K562 (cell line): ENCODE data around the gene ICA1L. TPM values are rescaled to one million over a fixed set of nuclear protein-coding genes. Genes with fewer than 3 reads are reported as not detected.

Source experiments
- ATAC-seq: fragments of 200-7000 bp; cut with Tn5 transposase; 3 replicates; pipeline ENCODE4 v1.9.1; 2020; ENCODE audit warnings: moderate library complexity
- BruUV-seq: library from RNA; stranded (reverse); fragments of 400-500 nt; replicated peaks from 2 replicates; lab custom pipeline; 2021; lab: Mats Ljungman, UMichigan
- CTCF ChIA-PET: fragments of 300-600 bp; formaldehyde crosslinking; extraction: SDS; loops from one replicate; lab custom pipeline; 2021; ENCODE audit warnings: low intra/inter-chr PET ratio; lab: Yijun Ruan, JAX
- POLR2A ChIA-PET: fragments of 300-600, 350-650 bp; sonication (Branson Sonifier 250); formaldehyde crosslinking; extraction: SDS; loops from one replicate; lab custom pipeline; 2021; ENCODE audit warnings: antibody characterized with exemption, inconsistent platforms; lab: Yijun Ruan, JAX
- DNase-seq, 4 experiments: peaks; one replicate each; pipeline versions ENCODE4 v3.0.0 to v3.0.0-alpha.2; 2011 to 2018; ENCODE audit warnings: low spot score in 3 of 4, mixed read lengths in 3 of 4; ENCODE audit errors: extremely low read depth in 1 of 4
- FAIRE-seq: peaks from 2 replicates; lab custom pipeline; 2011; peaks lifted over from hg19 to GRCh38; lab: Jason Lieb, UNC
- H2AFZ ChIP-seq: 2 replicates; pipeline ENCODE4 v1.6.0; 2011; ENCODE audit warnings: low read depth, low read length, control low read depth, inconsistent platforms
- H3K27ac ChIP-seq: fragments of 200-600 bp; 3 replicates; pipeline ENCODE4 v1.8.0; 2011; ENCODE audit warnings: low read depth, mild to moderate bottlenecking, control low read depth, inconsistent platforms, low read length, moderate library complexity, mixed read lengths; ENCODE audit errors: extremely low read depth
- H3K27me3 ChIP-seq, 2 experiments: fragments of 300-600 bp in 1 of 2; 2 replicates in 1 of 2; 3 replicates in 1 of 2; pipeline versions ENCODE4 v1.6.0 to v1.8.0; 2011; ENCODE audit warnings: inconsistent platforms in 2 of 2, low read length in 2 of 2, mild to moderate bottlenecking in 1 of 2, mixed read lengths in 1 of 2, moderate library complexity in 1 of 2; ENCODE audit not compliant: control insufficient read depth in 2 of 2, insufficient read depth in 2 of 2
- H3K36me3 ChIP-seq: fragments of 300-600 bp; 3 replicates; pipeline ENCODE4 v1.8.0; 2011; ENCODE audit warnings: mild to moderate bottlenecking, low read length, inconsistent platforms; ENCODE audit not compliant: control insufficient read depth, insufficient read depth
- H3K4me1 ChIP-seq, 2 experiments: fragments of 200-600 bp in 1 of 2; replicated peaks in 1 of 2; 2 replicates in 1 of 2; 3 replicates in 1 of 2; pipeline versions ENCODE4 v1.5.1 to v1.8.0; 2011; ENCODE audit warnings: inconsistent platforms in 2 of 2, low read length in 2 of 2, mild to moderate bottlenecking in 1 of 2, mixed read lengths in 1 of 2, moderate library complexity in 1 of 2; ENCODE audit not compliant: control insufficient read depth in 2 of 2, insufficient read depth in 2 of 2
- H3K4me2 ChIP-seq: 2 replicates; pipeline ENCODE4 v1.6.1; 2011; ENCODE audit warnings: low read length, control low read depth, inconsistent platforms, mixed read lengths; ENCODE audit not compliant: insufficient read depth
- H3K4me3 ChIP-seq: fragments of 200-600 bp; sonication (generic), shearing (Covaris generic); 2 replicates; pipeline ENCODE4 v1.5.1; 2016; ENCODE audit warnings: control low read depth, inconsistent platforms
- H3K79me2 ChIP-seq: fragments of 200-600 bp; 3 replicates; pipeline ENCODE4 v1.8.0; 2011; ENCODE audit warnings: low read length, inconsistent platforms; ENCODE audit not compliant: control insufficient read depth, insufficient read depth
- H3K9ac ChIP-seq, 2 experiments: 2 replicates each; pipeline versions ENCODE4 v1.6.0 to v1.6.1; 2011; ENCODE audit warnings: low read depth in 2 of 2, low read length in 2 of 2, control low read depth in 1 of 2, inconsistent platforms in 1 of 2, mild to moderate bottlenecking in 1 of 2, mixed read lengths in 1 of 2; ENCODE audit not compliant: insufficient read depth in 1 of 2
- H3K9me1 ChIP-seq: one replicate; pipeline ENCODE4 v1.6.0; 2011; ENCODE audit warnings: inconsistent platforms, mild to moderate bottlenecking, low read length, moderate library complexity; ENCODE audit not compliant: control insufficient read depth, insufficient read depth
- H3K9me3 ChIP-seq: replicated peaks from 2 replicates; pipeline ENCODE4 v1.5.1; 2011; ENCODE audit warnings: low read depth, low read length, inconsistent platforms; ENCODE audit not compliant: control insufficient read depth, insufficient read depth
- H4K20me1 ChIP-seq: replicated peaks from 2 replicates; pipeline ENCODE4 v1.6.1; 2011; ENCODE audit warnings: low read length, inconsistent platforms, mixed read lengths; ENCODE audit not compliant: control insufficient read depth, insufficient read depth
- ARID1B ChIP-seq: fragments of 450-650 bp; IDR thresholded peaks from 2 replicates; pipeline ENCODE4 v1.6.1; 2016; ENCODE audit warnings: antibody characterized with exemption, mild to moderate bottlenecking, inconsistent platforms
- CREBBP ChIP-seq: IDR thresholded peaks from one replicate; pipeline ENCODE4 v1.6.1; 2012; ENCODE audit warnings: low read depth, mild to moderate bottlenecking, control low read depth, inconsistent platforms, low read length
- CTCF ChIP-seq, 3 experiments: IDR thresholded peaks in 2 of 3; conservative IDR thresholded peaks in 1 of 3; 2 replicates each; pipeline ENCODE4 v1.5.1; 2011 to 2012; ENCODE audit warnings: low read length in 3 of 3, mild to moderate bottlenecking in 3 of 3, control low read depth in 2 of 3, improper control_type of control experiment in 1 of 3, inconsistent platforms in 1 of 3, low read depth in 1 of 3, mixed read lengths in 1 of 3, moderate library complexity in 1 of 3; ENCODE audit not compliant: insufficient read depth in 2 of 3
- FOXJ2 ChIP-seq: fragments of 200-800 bp; sonication (Bioruptor generic); IDR thresholded peaks from 2 replicates; pipeline ENCODE4 v1.6.1; 2016; ENCODE audit warnings: missing genetic modification characterization, missing compliant biosample characterization
- GTF2B ChIP-seq: IDR thresholded peaks from 2 replicates; pipeline ENCODE4 v1.6.1; 2011; ENCODE audit not compliant: insufficient read length; ENCODE audit errors: extremely low read depth
- HDGF ChIP-seq: fragments of 450-650 bp; IDR thresholded peaks from 2 replicates; pipeline ENCODE4 v1.6.1; 2016
- KDM4B ChIP-seq, 2 experiments: fragments of 450-650 bp in 1 of 2; sonication (generic) in 1 of 2; IDR thresholded peaks; 2 replicates each; pipeline ENCODE4 v1.6.1; 2016 to 2017; ENCODE audit warnings: borderline replicate concordance in 2 of 2, antibody characterized with exemption in 1 of 2, low read depth in 1 of 2, mild to moderate bottlenecking in 1 of 2
- SIN3B ChIP-seq: fragments of 450-650 bp; IDR thresholded peaks from 2 replicates; pipeline ENCODE4 v1.6.1; 2017; ENCODE audit warnings: low read depth, mild to moderate bottlenecking, moderate library complexity
- SMARCA4 ChIP-seq: fragments of 450-650 bp; IDR thresholded peaks from 2 replicates; pipeline ENCODE4 v1.6.1; 2016
- SRSF1 ChIP-seq: fragments of 200-400 bp; formaldehyde crosslinking; IDR thresholded peaks from 2 replicates; pipeline ENCODE4 v1.6.1; 2017; ENCODE audit warnings: mild to moderate bottlenecking, low read depth, low read length, moderate library complexity
- SRSF3 ChIP-seq: fragments of 200-400 bp; formaldehyde crosslinking; IDR thresholded peaks from 2 replicates; pipeline ENCODE4 v1.6.1; 2016; ENCODE audit warnings: mild to moderate bottlenecking, low read length, moderate library complexity; ENCODE audit not compliant: insufficient read depth
- TCF3 ChIP-seq: sonication (generic); formaldehyde crosslinking; IDR thresholded peaks from 2 replicates; pipeline ENCODE4 v1.4.0; 2020; ENCODE audit warnings: mild to moderate bottlenecking, missing genetic modification reagents
- ZNF311 ChIP-seq: fragments of 250-450 bp; sonication (Bioruptor Pico); IDR thresholded peaks from 2 replicates; pipeline ENCODE4 v1.4.0; 2020; ENCODE audit warnings: mild to moderate bottlenecking, moderate library complexity
- ZNF830 ChIP-seq: fragments of 250-450 bp; sonication (Bioruptor Pico); IDR thresholded peaks from 2 replicates; pipeline ENCODE4 v1.5.0; 2021; ENCODE audit warnings: mild to moderate bottlenecking
- WGBS: fragments of 100-300 bp; shearing (Covaris generic); methylation state at CpG from one replicate; pipeline ENCODE4 v1.1.6; 2016; ENCODE audit warnings: low coverage, mixed read lengths; ENCODE audit not compliant: insufficient coverage; ENCODE audit errors: missing lambda C conversion rate; 5-methylcytosine and 5-hydroxymethylcytosine counted together
- in situ Hi-C: fragments of 300-500 bp; cut with MboI; formaldehyde crosslinking; loops from 4 replicates; pipeline ENCODE4 v1.15.0; 2018; ENCODE audit warnings: inconsistent platforms, mixed read lengths
- intact Hi-C: fragments of 100-400 bp; cut with micrococcal nuclease; formaldehyde crosslinking; loops from 2 replicates; pipeline ENCODE4 v1.14.2; 2022
- polyA plus RNA-seq, 8 experiments: library from polyadenylated mRNA; depleted of rRNA in 4 of 8; stranded (reverse) in 5 of 8; unstranded in 3 of 8; fragments of >200 nt; fragmentation: Nextera tagmentation in 2 of 8; fragmentation: Illumina TruSeq in 1 of 8; extraction: Ambion mirVana in 2 of 8; extraction: Trizol in 1 of 8; gene quantifications; 2 replicates each; pipeline versions ENCODE4 v1.2.1 to v1.2.3, GENCODE V29; 2011 to 2014; ENCODE audit warnings: inconsistent platforms in 1 of 8, missing spikeins in 1 of 8
- total RNA-seq, 7 experiments: library from RNA; depleted of rRNA in 6 of 7; stranded (reverse); fragments of >200 nt in 6 of 7; fragmentation: Illumina TruSeq in 2 of 7; extraction: Trizol in 2 of 7; gene quantifications; 2 replicates each; pipeline versions ENCODE4 v1.2.1 to v1.2.3, GENCODE V29; 2011 to 2021; ENCODE audit warnings: low replicate concordance in 1 of 7
- TF ChIP-seq, protein P1 (sequence below), 2 experiments: fragments of 450-650 bp; conservative IDR thresholded peaks; 2 replicates each; pipeline ENCODE4 v1.6.1; 2017; ENCODE audit warnings: mild to moderate bottlenecking in 2 of 2, moderate library complexity in 2 of 2
- TF ChIP-seq, protein P2 (sequence below): fragments of 450-650 bp; formaldehyde crosslinking; IDR thresholded peaks from 2 replicates; pipeline ENCODE4 v1.4.0; 2020; ENCODE audit warnings: mild to moderate bottlenecking, moderate library complexity

The ICA1L gene
- total and polyA plus RNA-seq, 9 of the 15 experiments (the other 6 are each of a cell fraction or from before 2014, with no cell fraction given), result 0.57 to 1.7 (median 1.1) TPM

- FAIRE-seq, result peak; percentile 56
- no TSS peak for BruUV-seq
- DNase-seq, result peak; percentile 5 to 18 (median 12)
- Histone ChIP-seq H3K9ac (no peak overlapping the region), H3K36me3 (peaks cover 79% of the 10 kb centered on the region; the same call in 2 of the 3 replicates), H4K20me1 (no peaks in the 10 kb centered on the region), H3K79me2 (no peaks in the 10 kb centered on the region), H3K4me1 (no peaks in the 10 kb centered on the region), H3K27me3 (no peaks in the 10 kb centered on the region), H3K9me1 (no peaks in the 10 kb centered on the region), H3K4me2 (no peak overlapping the region), H3K4me3 (no peak overlapping the region), H3K27ac (no peak overlapping the region), H2AFZ (no peak overlapping the region), H3K9me3 (no peaks in the 10 kb centered on the region)
- intact Hi-C loops (no loop called here), in situ Hi-C loops (no loop called here)
- peak; percentile 80 for ATAC-seq
- ChIA-PET POLR2A (no interaction called here), CTCF (no interaction called here)
- 61% methylated on average over 5 of the region's 5 CpGs for WGBS
- TF ChIP-seq ARID1B (peak; percentile 37), HDGF (no peak), SRSF1 (no peak), GTF2B (no peak), SMARCA4 (no peak), ZNF830 (CRISPR knock-in tag) (no peak), ZNF311 (CRISPR knock-in tag) (no peak), CREBBP (no peak), FOXJ2 (tag) (no peak), KDM4B (IDR thresholded peaks at IDR 0.05; ENCODE audit: borderline replicate concordance in 2 of 2, low read depth in 1 of 2) (no peak), TCF3 (CRISPR knock-in tag) (peak; percentile 54), SRSF3 (no peak), SIN3B (no peak), CTCF (IDR thresholded peaks at IDR 0.05 in 2 of 3, conservative IDR thresholded peaks at IDR 0.05 in 1 of 3; ENCODE audit: insufficient read depth in 2 of 3, low read depth in 1 of 3, low read length in 3 of 3) (peak in 1 of 3 experiments; percentile 13; a peak in 1 of 6 replicates)
- TF ChIP-seq, protein P1, sequence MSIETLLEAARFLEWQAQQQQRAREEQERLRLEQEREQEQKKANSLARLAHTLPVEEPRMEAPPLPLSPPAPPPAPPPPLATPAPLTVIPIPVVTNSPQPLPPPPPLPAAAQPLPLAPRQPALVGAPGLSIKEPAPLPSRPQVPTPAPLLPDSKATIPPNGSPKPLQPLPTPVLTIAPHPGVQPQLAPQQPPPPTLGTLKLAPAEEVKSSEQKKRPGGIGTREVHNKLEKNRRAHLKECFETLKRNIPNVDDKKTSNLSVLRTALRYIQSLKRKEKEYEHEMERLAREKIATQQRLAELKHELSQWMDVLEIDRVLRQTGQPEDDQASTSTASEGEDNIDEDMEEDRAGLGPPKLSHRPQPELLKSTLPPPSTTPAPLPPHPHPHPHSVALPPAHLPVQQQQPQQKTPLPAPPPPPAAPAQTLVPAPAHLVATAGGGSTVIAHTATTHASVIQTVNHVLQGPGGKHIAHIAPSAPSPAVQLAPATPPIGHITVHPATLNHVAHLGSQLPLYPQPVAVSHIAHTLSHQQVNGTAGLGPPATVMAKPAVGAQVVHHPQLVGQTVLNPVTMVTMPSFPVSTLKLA (conservative IDR thresholded peaks at IDR 0.05), result no peak
- TF ChIP-seq, protein P2, sequence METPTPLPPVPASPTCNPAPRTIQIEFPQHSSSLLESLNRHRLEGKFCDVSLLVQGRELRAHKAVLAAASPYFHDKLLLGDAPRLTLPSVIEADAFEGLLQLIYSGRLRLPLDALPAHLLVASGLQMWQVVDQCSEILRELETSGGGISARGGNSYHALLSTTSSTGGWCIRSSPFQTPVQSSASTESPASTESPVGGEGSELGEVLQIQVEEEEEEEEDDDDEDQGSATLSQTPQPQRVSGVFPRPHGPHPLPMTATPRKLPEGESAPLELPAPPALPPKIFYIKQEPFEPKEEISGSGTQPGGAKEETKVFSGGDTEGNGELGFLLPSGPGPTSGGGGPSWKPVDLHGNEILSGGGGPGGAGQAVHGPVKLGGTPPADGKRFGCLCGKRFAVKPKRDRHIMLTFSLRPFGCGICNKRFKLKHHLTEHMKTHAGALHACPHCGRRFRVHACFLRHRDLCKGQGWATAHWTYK (CRISPR knock-in tag), result no peak
Measured at GRCh38 chr2:202883987-202884675, 12.6 kb upstream of the ICA1L start.
